GM23338 (cell line): ENCODE results near the gene GTF2H1. TPM values are rescaled to one million over a fixed set of nuclear protein-coding genes. Genes with fewer than 3 reads are reported as not detected.

Experiments used
- ATAC-seq: fragments of 200-7000 bp; cut with Tn5 transposase; 3 replicates; pipeline ENCODE4 v1.9.1; 2020
- DNase-seq: peaks from one replicate; pipeline ENCODE4 v3.0.0-alpha.2; 2015; ENCODE audit warnings: low spot score
- H2AFZ ChIP-seq: fragments of 200-600 bp; sonication (generic); 2 replicates; pipeline ENCODE4 v1.8.0; 2016; ENCODE audit warnings: antibody characterized with exemption, mild to moderate bottlenecking, moderate library complexity
- H3F3A ChIP-seq: fragments of 200-600 bp; sonication (generic); replicated peaks from 2 replicates; pipeline ENCODE4 v1.8.0; 2017; ENCODE audit warnings: antibody characterized with exemption, mixed run types, low read depth
- H3K27ac ChIP-seq: fragments of 200-600 bp; sonication (generic); 2 replicates; pipeline ENCODE4 v1.6.1; 2016; ENCODE audit warnings: low read depth
- H3K27me3 ChIP-seq: fragments of 200-600 bp; sonication (generic); 2 replicates; pipeline ENCODE4 v1.8.0; 2016; ENCODE audit warnings: mild to moderate bottlenecking, mixed run types, moderate library complexity; ENCODE audit not compliant: insufficient read depth
- H3K36me3 ChIP-seq: fragments of 200-600 bp; sonication (generic); 2 replicates; pipeline ENCODE4 v1.8.0; 2016; ENCODE audit warnings: mild to moderate bottlenecking; ENCODE audit not compliant: insufficient read depth
- H3K4me1 ChIP-seq: fragments of 200-600 bp; sonication (generic); 2 replicates; pipeline ENCODE4 v1.8.0; 2016; ENCODE audit warnings: mild to moderate bottlenecking, moderate library complexity; ENCODE audit not compliant: insufficient read depth
- H3K4me2 ChIP-seq: fragments of 200-600 bp; sonication (generic); 2 replicates; pipeline ENCODE4 v1.7.1; 2017; ENCODE audit warnings: mixed run types
- H3K4me3 ChIP-seq: fragments of 200-600 bp; sonication (generic); 2 replicates; pipeline ENCODE4 v1.6.1; 2016; ENCODE audit warnings: mixed run types
- H3K79me2 ChIP-seq: fragments of 200-600 bp; sonication (generic); replicated peaks from 2 replicates; pipeline ENCODE4 v1.8.0; 2017; ENCODE audit warnings: mild to moderate bottlenecking; ENCODE audit not compliant: insufficient read depth
- H3K9me2 ChIP-seq: fragments of 200-600 bp; sonication (generic); 2 replicates; pipeline ENCODE4 v1.8.0; 2017; ENCODE audit not compliant: insufficient read depth
- H4K20me1 ChIP-seq: fragments of 200-600 bp; sonication (generic); replicated peaks from 2 replicates; pipeline ENCODE4 v1.8.0; 2017; ENCODE audit warnings: mild to moderate bottlenecking; ENCODE audit not compliant: insufficient read depth
- H3K27ac Mint-ChIP-seq: 2 replicates; pipeline ENCODE4 v1.8.0; 2020; ENCODE audit warnings: inconsistent platforms, mild to moderate bottlenecking, moderate library complexity, mixed read lengths
- H3K27me3 Mint-ChIP-seq: 3 replicates; pipeline ENCODE4 v1.8.0; 2022; ENCODE audit warnings: low read depth, mild to moderate bottlenecking, moderate library complexity, mixed read lengths, inconsistent platforms; ENCODE audit not compliant: insufficient read depth, poor library complexity
- H3K36me3 Mint-ChIP-seq: 3 replicates; pipeline ENCODE4 v1.8.0; 2021; ENCODE audit warnings: low read depth, mild to moderate bottlenecking, inconsistent platforms, moderate library complexity, mixed read lengths
- H3K4me1 Mint-ChIP-seq: 3 replicates; pipeline ENCODE4 v1.8.0; 2020; ENCODE audit warnings: mild to moderate bottlenecking, inconsistent platforms, mixed read lengths
- H3K4me3 Mint-ChIP-seq: 3 replicates; pipeline ENCODE4 v1.8.0; 2021; ENCODE audit warnings: moderate library complexity, mild to moderate bottlenecking, inconsistent platforms, mixed read lengths
- H3K9me3 Mint-ChIP-seq: 3 replicates; pipeline ENCODE4 v1.8.0; 2020; ENCODE audit warnings: moderate library complexity, mild to moderate bottlenecking, inconsistent platforms, mixed read lengths
- CREB1 ChIP-seq: fragments of 250-450 bp; sonication (Bioruptor Pico); IDR thresholded peaks from 2 replicates; pipeline ENCODE4 v1.5.0; 2020; ENCODE audit warnings: low read depth, mild to moderate bottlenecking, moderate library complexity
- CTCF ChIP-seq, 2 experiments: fragments of 200-600 bp in 1 of 2; sonication (generic) in 1 of 2; conservative IDR thresholded peaks; 2 replicates each; pipeline versions ENCODE4 v1.5.1 to v1.6.1; 2016 to 2017; ENCODE audit warnings: antibody characterized with exemption in 2 of 2, low read depth in 2 of 2, mild to moderate bottlenecking in 2 of 2, moderate library complexity in 1 of 2
- ETS1 ChIP-seq: IDR thresholded peaks from 2 replicates; pipeline ENCODE4 v1.6.1; 2016; ENCODE audit warnings: antibody characterized with exemption
- EZH2 ChIP-seq: fragments of 200-600 bp; sonication (generic); IDR thresholded peaks from one replicate; pipeline ENCODE4 v1.8.0; 2017; ENCODE audit warnings: antibody characterized with exemption, mild to moderate bottlenecking, low read depth; ENCODE audit not compliant: unreplicated experiment
- EZH2phosphoT487 ChIP-seq: fragments of 200-600 bp; sonication (generic); IDR thresholded peaks from one replicate; pipeline ENCODE4 v1.8.1; 2018; ENCODE audit warnings: antibody characterized with exemption; ENCODE audit not compliant: unreplicated experiment
- JUNB ChIP-seq: IDR thresholded peaks from one replicate; pipeline ENCODE4 v1.6.1; 2016; ENCODE audit warnings: antibody characterized with exemption; ENCODE audit not compliant: unreplicated experiment
- NANOG ChIP-seq: IDR thresholded peaks from 2 replicates; pipeline ENCODE4 v1.6.1; 2016; ENCODE audit warnings: antibody characterized with exemption, borderline replicate concordance
- POLR2AphosphoS5 ChIP-seq: IDR thresholded peaks from 2 replicates; pipeline ENCODE4 v1.6.1; 2016; ENCODE audit warnings: antibody characterized with exemption, low read depth
- polyA plus RNA-seq: library from polyadenylated mRNA; unstranded; fragments of >200 nt; fragmentation: Nextera tagmentation; extraction: Ambion mirVana; gene quantifications from 2 replicates; pipeline ENCODE4 v1.2.1, GENCODE V29; 2016
- total RNA-seq: library from RNA; depleted of rRNA; stranded (reverse); fragments of >200 nt; shearing (Covaris generic); gene quantifications from 2 replicates; pipeline ENCODE4 v1.2.3, GENCODE V29; 2014
- TF ChIP-seq, protein P1 (sequence below): fragments of 250-450 bp; sonication (Bioruptor Pico); IDR thresholded peaks from 2 replicates; pipeline ENCODE4 v1.5.0; 2020; ENCODE audit warnings: mild to moderate bottlenecking, moderate library complexity
- TF ChIP-seq, protein P2 (sequence below): IDR thresholded peaks from one replicate; pipeline ENCODE4 v1.6.1; 2018; ENCODE audit warnings: antibody characterized with exemption; ENCODE audit not compliant: unreplicated experiment

Gene GTF2H1
- total and polyA plus RNA-seq, 2 experiments from 2014 or later: 16.5 to 43.6 TPM

DNA sequence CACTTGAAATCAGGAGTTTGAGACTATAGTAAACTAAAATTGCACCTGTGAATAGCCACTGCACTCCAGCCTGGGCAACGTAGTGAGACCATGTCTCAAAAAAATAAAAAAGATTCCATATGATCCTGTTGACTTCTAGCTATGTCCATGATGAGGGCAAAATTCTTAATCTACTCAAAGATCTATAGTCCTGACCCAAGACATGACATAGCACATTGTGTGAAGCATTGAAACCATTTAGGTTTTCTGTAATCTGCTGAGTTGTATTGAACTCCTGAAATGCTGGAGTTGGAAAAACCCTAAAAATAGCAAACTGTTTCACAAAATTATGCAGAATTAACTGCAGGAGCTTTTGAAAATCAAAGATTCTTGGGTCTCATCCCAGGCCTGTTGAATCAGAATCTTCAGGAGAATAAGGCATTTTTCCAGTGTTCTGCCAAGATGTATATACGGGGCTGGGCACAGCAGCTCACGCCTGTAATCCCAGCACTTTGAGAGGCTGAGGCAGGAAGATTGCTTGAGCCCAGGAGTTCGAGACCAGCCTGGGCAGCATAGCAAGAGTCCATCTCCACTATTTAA is 42.2 kb downstream of the GTF2H1 start:
- H3K4me1 Mint-ChIP-seq: no peaks in the 10 kb centered on the region
- H3K4me2 ChIP-seq: no peak overlapping the region
- no peak overlapping the region for H3K27ac ChIP-seq
- H3K27ac Mint-ChIP-seq: no peak overlapping the region
- no peaks in the 10 kb centered on the region for H3K27me3 Mint-ChIP-seq
- no peaks in the 10 kb centered on the region for H3K9me2 ChIP-seq
- H3F3A ChIP-seq: no peaks in the 10 kb centered on the region
- no peak overlapping the region for H3K4me3 Mint-ChIP-seq
- H4K20me1 ChIP-seq: peaks cover 5% of the 10 kb centered on the region; the same call in 1 of the 2 replicates
- H2AFZ ChIP-seq: no peak overlapping the region
- no peaks in the 10 kb centered on the region for H3K27me3 ChIP-seq
- H3K79me2 ChIP-seq: no peaks in the 10 kb centered on the region
- no peaks in the 10 kb centered on the region for H3K4me1 ChIP-seq
- H3K36me3 ChIP-seq: peaks cover 33% of the 10 kb centered on the region
- TF ChIP-seq ETS1 (no peak), EZH2 (no peak), JUNB (no peak), CTCF (conservative IDR thresholded peaks at IDR 0.05; ENCODE audit: low read depth in 2 of 2) (no peak), CREB1 (CRISPR knock-in tag) (no peak), POLR2AphosphoS5 (no peak), NANOG (no peak), EZH2phosphoT487 (no peak)
- TF ChIP-seq, protein P1, sequence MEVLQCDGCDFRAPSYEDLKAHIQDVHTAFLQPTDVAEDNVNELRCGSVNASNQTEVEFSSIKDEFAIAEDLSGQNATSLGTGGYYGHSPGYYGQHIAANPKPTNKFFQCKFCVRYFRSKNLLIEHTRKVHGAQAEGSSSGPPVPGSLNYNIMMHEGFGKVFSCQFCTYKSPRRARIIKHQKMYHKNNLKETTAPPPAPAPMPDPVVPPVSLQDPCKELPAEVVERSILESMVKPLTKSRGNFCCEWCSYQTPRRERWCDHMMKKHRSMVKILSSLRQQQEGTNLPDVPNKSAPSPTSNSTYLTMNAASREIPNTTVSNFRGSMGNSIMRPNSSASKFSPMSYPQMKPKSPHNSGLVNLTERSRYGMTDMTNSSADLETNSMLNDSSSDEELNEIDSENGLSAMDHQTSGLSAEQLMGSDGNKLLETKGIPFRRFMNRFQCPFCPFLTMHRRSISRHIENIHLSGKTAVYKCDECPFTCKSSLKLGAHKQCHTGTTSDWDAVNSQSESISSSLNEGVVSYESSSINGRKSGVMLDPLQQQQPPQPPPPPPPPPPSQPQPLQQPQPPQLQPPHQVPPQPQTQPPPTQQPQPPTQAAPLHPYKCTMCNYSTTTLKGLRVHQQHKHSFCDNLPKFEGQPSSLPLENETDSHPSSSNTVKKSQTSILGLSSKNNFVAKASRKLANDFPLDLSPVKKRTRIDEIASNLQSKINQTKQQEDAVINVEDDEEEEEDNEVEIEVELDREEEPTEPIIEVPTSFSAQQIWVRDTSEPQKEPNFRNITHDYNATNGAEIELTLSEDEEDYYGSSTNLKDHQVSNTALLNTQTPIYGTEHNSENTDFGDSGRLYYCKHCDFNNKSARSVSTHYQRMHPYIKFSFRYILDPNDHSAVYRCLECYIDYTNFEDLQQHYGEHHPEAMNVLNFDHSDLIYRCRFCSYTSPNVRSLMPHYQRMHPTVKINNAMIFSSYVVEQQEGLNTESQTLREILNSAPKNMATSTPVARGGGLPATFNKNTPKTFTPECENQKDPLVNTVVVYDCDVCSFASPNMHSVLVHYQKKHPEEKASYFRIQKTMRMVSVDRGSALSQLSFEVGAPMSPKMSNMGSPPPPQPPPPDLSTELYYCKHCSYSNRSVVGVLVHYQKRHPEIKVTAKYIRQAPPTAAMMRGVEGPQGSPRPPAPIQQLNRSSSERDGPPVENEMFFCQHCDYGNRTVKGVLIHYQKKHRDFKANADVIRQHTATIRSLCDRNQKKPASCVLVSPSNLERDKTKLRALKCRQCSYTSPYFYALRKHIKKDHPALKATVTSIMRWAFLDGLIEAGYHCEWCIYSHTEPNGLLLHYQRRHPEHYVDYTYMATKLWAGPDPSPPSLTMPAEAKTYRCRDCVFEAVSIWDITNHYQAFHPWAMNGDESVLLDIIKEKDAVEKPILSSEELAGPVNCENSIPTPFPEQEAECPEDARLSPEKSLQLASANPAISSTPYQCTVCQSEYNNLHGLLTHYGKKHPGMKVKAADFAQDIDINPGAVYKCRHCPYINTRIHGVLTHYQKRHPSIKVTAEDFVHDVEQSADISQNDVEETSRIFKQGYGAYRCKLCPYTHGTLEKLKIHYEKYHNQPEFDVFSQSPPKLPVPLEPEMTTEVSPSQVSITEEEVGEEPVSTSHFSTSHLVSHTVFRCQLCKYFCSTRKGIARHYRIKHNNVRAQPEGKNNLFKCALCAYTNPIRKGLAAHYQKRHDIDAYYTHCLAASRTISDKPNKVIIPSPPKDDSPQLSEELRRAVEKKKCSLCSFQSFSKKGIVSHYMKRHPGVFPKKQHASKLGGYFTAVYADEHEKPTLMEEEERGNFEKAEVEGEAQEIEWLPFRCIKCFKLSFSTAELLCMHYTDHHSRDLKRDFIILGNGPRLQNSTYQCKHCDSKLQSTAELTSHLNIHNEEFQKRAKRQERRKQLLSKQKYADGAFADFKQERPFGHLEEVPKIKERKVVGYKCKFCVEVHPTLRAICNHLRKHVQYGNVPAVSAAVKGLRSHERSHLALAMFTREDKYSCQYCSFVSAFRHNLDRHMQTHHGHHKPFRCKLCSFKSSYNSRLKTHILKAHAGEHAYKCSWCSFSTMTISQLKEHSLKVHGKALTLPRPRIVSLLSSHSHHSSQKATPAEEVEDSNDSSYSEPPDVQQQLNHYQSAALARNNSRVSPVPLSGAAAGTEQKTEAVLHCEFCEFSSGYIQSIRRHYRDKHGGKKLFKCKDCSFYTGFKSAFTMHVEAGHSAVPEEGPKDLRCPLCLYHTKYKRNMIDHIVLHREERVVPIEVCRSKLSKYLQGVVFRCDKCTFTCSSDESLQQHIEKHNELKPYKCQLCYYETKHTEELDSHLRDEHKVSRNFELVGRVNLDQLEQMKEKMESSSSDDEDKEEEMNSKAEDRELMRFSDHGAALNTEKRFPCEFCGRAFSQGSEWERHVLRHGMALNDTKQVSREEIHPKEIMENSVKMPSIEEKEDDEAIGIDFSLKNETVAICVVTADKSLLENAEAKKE: no peak
- TF ChIP-seq, protein P2, sequence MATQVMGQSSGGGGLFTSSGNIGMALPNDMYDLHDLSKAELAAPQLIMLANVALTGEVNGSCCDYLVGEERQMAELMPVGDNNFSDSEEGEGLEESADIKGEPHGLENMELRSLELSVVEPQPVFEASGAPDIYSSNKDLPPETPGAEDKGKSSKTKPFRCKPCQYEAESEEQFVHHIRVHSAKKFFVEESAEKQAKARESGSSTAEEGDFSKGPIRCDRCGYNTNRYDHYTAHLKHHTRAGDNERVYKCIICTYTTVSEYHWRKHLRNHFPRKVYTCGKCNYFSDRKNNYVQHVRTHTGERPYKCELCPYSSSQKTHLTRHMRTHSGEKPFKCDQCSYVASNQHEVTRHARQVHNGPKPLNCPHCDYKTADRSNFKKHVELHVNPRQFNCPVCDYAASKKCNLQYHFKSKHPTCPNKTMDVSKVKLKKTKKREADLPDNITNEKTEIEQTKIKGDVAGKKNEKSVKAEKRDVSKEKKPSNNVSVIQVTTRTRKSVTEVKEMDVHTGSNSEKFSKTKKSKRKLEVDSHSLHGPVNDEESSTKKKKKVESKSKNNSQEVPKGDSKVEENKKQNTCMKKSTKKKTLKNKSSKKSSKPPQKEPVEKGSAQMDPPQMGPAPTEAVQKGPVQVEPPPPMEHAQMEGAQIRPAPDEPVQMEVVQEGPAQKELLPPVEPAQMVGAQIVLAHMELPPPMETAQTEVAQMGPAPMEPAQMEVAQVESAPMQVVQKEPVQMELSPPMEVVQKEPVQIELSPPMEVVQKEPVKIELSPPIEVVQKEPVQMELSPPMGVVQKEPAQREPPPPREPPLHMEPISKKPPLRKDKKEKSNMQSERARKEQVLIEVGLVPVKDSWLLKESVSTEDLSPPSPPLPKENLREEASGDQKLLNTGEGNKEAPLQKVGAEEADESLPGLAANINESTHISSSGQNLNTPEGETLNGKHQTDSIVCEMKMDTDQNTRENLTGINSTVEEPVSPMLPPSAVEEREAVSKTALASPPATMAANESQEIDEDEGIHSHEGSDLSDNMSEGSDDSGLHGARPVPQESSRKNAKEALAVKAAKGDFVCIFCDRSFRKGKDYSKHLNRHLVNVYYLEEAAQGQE: no peak
- DNase-seq (no peak), ATAC-seq (no peak)
- no peak overlapping the region for H3K4me3 ChIP-seq
- no peaks in the 10 kb centered on the region for H3K9me3 Mint-ChIP-seq
- peaks cover 40% of the 10 kb centered on the region for H3K36me3 Mint-ChIP-seq
